CD4-positive, alpha-beta T cell (primary cell): Measurements from ENCODE around the gene ASB10. TPM values are rescaled to one million over a fixed set of nuclear protein-coding genes. Genes with fewer than 3 reads are reported as not detected.

Experiments used
- ATAC-seq: fragments of 200-7000 bp; cut with Tn5 transposase; one replicate; pipeline ENCODE4 v1.10.0; 2022; ENCODE audit warnings: mild to moderate bottlenecking; ENCODE audit not compliant: poor library complexity
- CTCF ChIA-PET: fragments of 350-600 bp; sonication (Branson Sonifier 250); formaldehyde crosslinking; loops from one replicate; lab custom pipeline; 2021; ENCODE audit warnings: antibody characterized with exemption, inconsistent platforms; lab: Charles Lee
- POLR2A ChIA-PET: fragments of 350-600 bp; sonication (Branson Sonifier 250); formaldehyde crosslinking; loops from one replicate; lab custom pipeline; 2021; ENCODE audit warnings: antibody characterized with exemption, inconsistent platforms; lab: Charles Lee
- DNase-seq, 14 experiments: peaks; one replicate each; pipeline ENCODE4 v3.0.0-alpha.2; 2013 to 2020; ENCODE audit warnings: mixed read lengths in 2 of 14
- H3K27ac ChIP-seq, 2 donors: one replicate each; pipeline versions ENCODE4 v1.5.1 to v1.7.0; 2013; ENCODE audit warnings: low read length in 2 of 2, low read depth in 1 of 2, mild to moderate bottlenecking in 1 of 2
- H3K27me3 ChIP-seq, 2 experiments: 1 replicate in 1 of 2; 2 replicates in 1 of 2; pipeline versions ENCODE4 v1.6.1 to v1.7.0; 2013; ENCODE audit warnings: low read length in 2 of 2, control low read depth in 1 of 2, mild to moderate bottlenecking in 1 of 2, moderate library complexity in 1 of 2; ENCODE audit not compliant: insufficient read depth in 2 of 2, control insufficient read depth in 1 of 2
- H3K36me3 ChIP-seq: one replicate; pipeline ENCODE4 v1.6.1; 2013; ENCODE audit warnings: low read length, control low read depth; ENCODE audit not compliant: insufficient read depth
- H3K4me1 ChIP-seq: one replicate; pipeline ENCODE4 v1.6.1; 2013; ENCODE audit warnings: low read length, control low read depth; ENCODE audit not compliant: insufficient read depth
- H3K4me3 ChIP-seq: one replicate; pipeline ENCODE4 v1.5.1; 2013; ENCODE audit warnings: mild to moderate bottlenecking, low read length, moderate library complexity
- H3K9me3 ChIP-seq, 2 experiments: 1 replicate in 1 of 2; 2 replicates in 1 of 2; pipeline versions ENCODE4 v1.6.1 to v1.7.0; 2013; ENCODE audit warnings: low read length in 2 of 2, mild to moderate bottlenecking in 2 of 2, control low read depth in 1 of 2, moderate library complexity in 1 of 2; ENCODE audit not compliant: control insufficient read depth in 1 of 2, insufficient read depth in 1 of 2
- H3K27ac Mint-ChIP-seq: one replicate; pipeline ENCODE4 v1.8.0; 2020; ENCODE audit warnings: mixed read lengths
- H3K27me3 Mint-ChIP-seq: one replicate; pipeline ENCODE4 v1.8.0; 2021; ENCODE audit warnings: mixed read lengths
- H3K36me3 Mint-ChIP-seq: one replicate; pipeline ENCODE4 v1.8.0; 2021; ENCODE audit warnings: low read depth, mixed read lengths
- H3K4me1 Mint-ChIP-seq: one replicate; pipeline ENCODE4 v1.8.0; 2021; ENCODE audit warnings: low read depth, mixed read lengths
- H3K4me3 Mint-ChIP-seq: one replicate; pipeline ENCODE4 v1.8.0; 2020; ENCODE audit warnings: mild to moderate bottlenecking, mixed read lengths
- H3K9me3 Mint-ChIP-seq: one replicate; pipeline ENCODE4 v1.8.0; 2020; ENCODE audit warnings: mixed read lengths
- intact Hi-C, 2 experiments: fragments of 100-400 bp; cut with DNase I in 1 of 2; cut with micrococcal nuclease in 1 of 2; formaldehyde crosslinking; loops; one replicate each; pipeline versions ENCODE4 v1.15.1 to v1.9.0; 2023 to 2025; cut with DNase I, micrococcal nuclease
- total RNA-seq, 174 experiments: library from RNA in 2 of 174; stranded (reverse) in 2 of 174; gene quantifications; one replicate each; pipeline ENCODE4 v1.2.3 and lab custom pipeline; 2021 to 2026
- TF ChIP-seq, protein P1 (sequence below): fragments of 200-600 bp; IDR thresholded peaks from one replicate; pipeline ENCODE4 v1.8.0; 2022; ENCODE audit warnings: antibody characterized with exemption, mild to moderate bottlenecking

Gene ASB10
- total RNA-seq, 2 experiments from 2014 or later: not detected

DNA sequence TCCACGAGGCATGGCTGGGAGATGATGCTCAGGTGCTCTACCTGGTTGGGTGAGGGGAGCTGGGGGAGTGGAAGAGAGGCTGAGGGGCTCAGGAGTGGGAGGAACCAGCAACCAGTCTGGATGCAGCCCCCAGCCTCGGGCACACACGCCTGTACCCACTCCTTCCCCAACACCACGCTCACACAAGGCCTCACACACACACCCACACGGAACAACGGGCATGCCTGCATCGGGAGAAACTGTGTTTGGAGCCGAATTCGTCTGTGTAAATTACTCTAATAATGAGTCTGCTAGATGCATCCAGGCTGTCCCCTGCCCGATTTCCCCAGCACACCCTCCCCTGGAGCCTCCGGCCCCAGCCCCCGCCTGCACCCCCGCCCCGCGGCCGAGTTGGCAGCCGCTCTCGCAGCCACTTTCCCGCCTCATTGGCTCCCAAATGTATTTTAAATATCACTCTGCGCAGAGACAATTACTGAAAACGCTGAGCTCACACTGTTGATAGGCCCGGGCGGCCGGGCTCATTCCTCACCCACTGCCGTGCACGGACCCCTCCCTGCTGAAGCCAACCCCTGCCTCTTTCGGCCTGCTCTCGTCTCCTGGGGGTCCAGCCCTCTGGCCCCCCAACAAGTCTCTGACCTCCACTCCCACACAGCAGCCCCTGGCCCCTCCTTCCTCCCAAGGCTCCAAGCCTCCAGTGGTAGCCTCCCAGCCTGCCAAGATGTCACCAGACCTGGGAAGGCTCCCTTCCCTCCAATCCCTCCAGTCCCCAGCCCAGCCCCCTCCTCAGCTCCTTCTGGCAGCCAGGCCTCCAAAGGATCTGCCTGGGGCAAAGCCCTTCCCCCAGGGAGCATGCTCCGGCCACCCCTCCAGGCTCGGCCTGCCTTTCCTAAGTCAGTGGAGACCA is 12.1 kb upstream of the ASB10 start:
- Mint-ChIP-seq H3K4me3 (no peak overlapping the region), H3K9me3 (no peaks in the 10 kb centered on the region), H3K4me1 (peaks cover 4% of the 10 kb centered on the region), H3K27ac (no peak overlapping the region), H3K36me3 (no peaks in the 10 kb centered on the region), H3K27me3 (peaks cover 10% of the 10 kb centered on the region)
- ATAC-seq (no peak), DNase-seq (no peak)
- CTCF ChIA-PET: no interaction called here
- TF ChIP-seq, protein P1, sequence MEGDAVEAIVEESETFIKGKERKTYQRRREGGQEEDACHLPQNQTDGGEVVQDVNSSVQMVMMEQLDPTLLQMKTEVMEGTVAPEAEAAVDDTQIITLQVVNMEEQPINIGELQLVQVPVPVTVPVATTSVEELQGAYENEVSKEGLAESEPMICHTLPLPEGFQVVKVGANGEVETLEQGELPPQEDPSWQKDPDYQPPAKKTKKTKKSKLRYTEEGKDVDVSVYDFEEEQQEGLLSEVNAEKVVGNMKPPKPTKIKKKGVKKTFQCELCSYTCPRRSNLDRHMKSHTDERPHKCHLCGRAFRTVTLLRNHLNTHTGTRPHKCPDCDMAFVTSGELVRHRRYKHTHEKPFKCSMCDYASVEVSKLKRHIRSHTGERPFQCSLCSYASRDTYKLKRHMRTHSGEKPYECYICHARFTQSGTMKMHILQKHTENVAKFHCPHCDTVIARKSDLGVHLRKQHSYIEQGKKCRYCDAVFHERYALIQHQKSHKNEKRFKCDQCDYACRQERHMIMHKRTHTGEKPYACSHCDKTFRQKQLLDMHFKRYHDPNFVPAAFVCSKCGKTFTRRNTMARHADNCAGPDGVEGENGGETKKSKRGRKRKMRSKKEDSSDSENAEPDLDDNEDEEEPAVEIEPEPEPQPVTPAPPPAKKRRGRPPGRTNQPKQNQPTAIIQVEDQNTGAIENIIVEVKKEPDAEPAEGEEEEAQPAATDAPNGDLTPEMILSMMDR: no peak
- Histone ChIP-seq H3K36me3 (no peaks in the 10 kb centered on the region), H3K4me3 (no peak overlapping the region), H3K4me1 (peaks cover 19% of the 10 kb centered on the region), H3K9me3 (no peaks in the 10 kb centered on the region), H3K27ac (no peak overlapping the region), H3K27me3 (peaks cover 0 to 2% of the 10 kb centered on the region in 2 experiments)
- POLR2A ChIA-PET: no interaction called here
- intact Hi-C loops: loop anchor here in 1 of 2 experiments (1.0 kb wide), 1 partner anchor 22 kb away; no protein-coding TSS in a partner anchor

DNA sequence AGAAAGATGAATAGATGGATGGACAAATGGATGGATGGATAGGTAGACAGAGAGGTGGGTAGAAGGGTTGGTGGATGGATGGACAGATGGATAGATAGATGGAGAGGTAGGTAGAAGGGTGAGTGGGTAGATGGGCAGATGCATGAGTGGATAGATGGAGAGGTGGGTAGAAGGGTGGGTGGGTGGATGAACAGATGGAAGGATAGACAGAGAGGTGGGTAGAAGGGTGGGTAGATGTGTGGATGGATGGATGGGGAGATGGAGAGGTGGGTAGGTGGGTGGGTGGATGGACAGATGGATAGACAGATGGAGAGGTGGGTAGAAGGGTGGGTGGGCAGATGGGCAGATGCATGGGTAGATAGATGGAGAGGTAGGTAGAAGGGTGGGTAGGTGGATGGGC is 10.9 kb upstream of the ASB10 start:
- H3K4me3 Mint-ChIP-seq: no peak overlapping the region
- TF ChIP-seq, protein P1: no peak
- H3K9me3 ChIP-seq: no peaks in the 10 kb centered on the region
- no peak for ATAC-seq
- no peak overlapping the region for H3K4me3 ChIP-seq
- peaks cover 24% of the 10 kb centered on the region for H3K4me1 ChIP-seq
- no peak overlapping the region for H3K27ac ChIP-seq
- peaks cover 5% of the 10 kb centered on the region for H3K4me1 Mint-ChIP-seq
- no peaks in the 10 kb centered on the region for H3K9me3 Mint-ChIP-seq
- peaks cover 0 to 2% of the 10 kb centered on the region in 2 experiments for H3K27me3 ChIP-seq
- POLR2A ChIA-PET: no interaction called here
- peaks cover 11% of the 10 kb centered on the region for H3K27me3 Mint-ChIP-seq
- no peak for DNase-seq
- H3K36me3 Mint-ChIP-seq: no peaks in the 10 kb centered on the region
- CTCF ChIA-PET: no interaction called here
- H3K27ac Mint-ChIP-seq: no peak overlapping the region
- H3K36me3 ChIP-seq: no peaks in the 10 kb centered on the region
- intact Hi-C loops: loop anchor here in 1 of 2 experiments (1.0 kb wide), 1 partner anchor 23 kb away; no protein-coding TSS in a partner anchor

DNA sequence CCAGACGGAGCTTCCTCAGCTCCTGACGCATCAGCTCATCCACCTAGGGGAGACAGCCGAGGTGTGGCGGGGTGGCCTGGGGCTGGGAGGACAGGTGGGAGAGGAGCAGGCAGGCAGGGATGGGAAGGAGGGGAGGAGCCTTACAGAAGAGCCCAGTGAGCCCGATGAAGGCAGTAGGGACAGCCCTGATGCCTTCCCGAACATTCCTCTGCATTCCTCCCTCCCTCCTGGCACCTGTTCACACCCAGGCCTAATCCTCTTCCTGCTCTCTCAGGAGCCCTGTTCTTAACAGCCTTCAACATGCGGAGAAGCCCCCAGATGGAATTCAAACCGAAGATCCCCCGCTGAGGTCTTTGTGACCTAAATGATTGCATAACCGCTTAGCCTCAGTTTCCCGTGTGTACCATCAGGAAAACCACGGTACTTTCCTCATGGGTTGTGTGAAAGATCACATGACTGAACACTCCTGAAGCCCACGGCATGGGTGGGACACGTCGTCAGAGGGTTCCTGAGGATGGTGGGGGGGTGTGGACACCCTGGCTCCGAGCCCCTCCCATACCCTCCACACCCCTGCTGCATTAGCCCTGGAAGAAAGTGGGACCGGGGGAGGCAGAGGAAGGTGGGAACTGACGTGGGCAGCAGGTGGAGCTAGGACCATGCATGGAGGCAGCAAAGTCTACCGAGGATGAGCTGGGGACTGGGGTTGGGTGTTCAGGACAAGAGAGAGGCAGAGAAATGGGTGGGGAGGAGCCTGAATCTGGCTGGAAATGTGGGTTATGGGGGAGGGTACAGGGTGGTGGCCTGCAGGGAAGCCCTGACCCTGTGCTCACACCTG is 8.8 kb upstream of the ASB10 start:
- H3K27me3 Mint-ChIP-seq: peaks cover 11% of the 10 kb centered on the region
- DNase-seq (no peak), ATAC-seq (no peak)
- no peaks in the 10 kb centered on the region for H3K36me3 ChIP-seq
- intact Hi-C loops: no loop called here
- CTCF ChIA-PET: no interaction called here
- H3K27ac ChIP-seq: no peak overlapping the region
- H3K9me3 Mint-ChIP-seq: no peaks in the 10 kb centered on the region
- H3K4me3 Mint-ChIP-seq: no peak overlapping the region
- H3K4me1 Mint-ChIP-seq: peaks cover 5% of the 10 kb centered on the region
- H3K27ac Mint-ChIP-seq: no peak overlapping the region
- no peaks in the 10 kb centered on the region for H3K9me3 ChIP-seq
- no peak overlapping the region for H3K4me3 ChIP-seq
- peaks cover 0 to 4% of the 10 kb centered on the region in 2 experiments for H3K27me3 ChIP-seq
- H3K4me1 ChIP-seq: peaks cover 24% of the 10 kb centered on the region
- TF ChIP-seq, protein P1: no peak
- POLR2A ChIA-PET: no interaction called here
- H3K36me3 Mint-ChIP-seq: no peaks in the 10 kb centered on the region
